A673 (cell line): ENCODE results near the gene CFI. TPM values are rescaled to one million over a fixed set of nuclear protein-coding genes. Genes with fewer than 3 reads are reported as not detected.

Experiments used
- BruUV-seq: library from RNA; stranded (reverse); fragments of 400-500 nt; replicated peaks from 2 replicates; lab custom pipeline; 2021; lab: Mats Ljungman, UMichigan
- CTCF ChIA-PET: fragments of 300-600 bp; sonication (Branson Sonifier 250); formaldehyde crosslinking; loops from one replicate; lab custom pipeline; 2022; ENCODE audit warnings: antibody characterized with exemption; lab: Charles Lee
- POLR2A ChIA-PET: fragments of 300-600 bp; sonication (Branson Sonifier 250); formaldehyde crosslinking; loops from one replicate; lab custom pipeline; 2022; ENCODE audit warnings: antibody characterized with exemption; ENCODE audit not compliant: low non-redundant PET; lab: Charles Lee
- DNase-seq: peaks from one replicate; pipeline ENCODE4 v3.0.0-alpha.2; 2015; ENCODE audit warnings: low spot score
- H3K27ac ChIP-seq: fragments of 200-600 bp; sonication (generic); 2 replicates; pipeline ENCODE4 v1.5.1; 2016; ENCODE audit warnings: mixed run types, low read depth, mild to moderate bottlenecking, mixed read lengths, antibody characterized with exemption, low read length; ENCODE audit not compliant: poor library complexity, severe bottlenecking
- H3K27me3 ChIP-seq: fragments of 200-600 bp; sonication (generic); replicated peaks from 2 replicates; pipeline ENCODE4 v1.6.1; 2017; ENCODE audit warnings: mixed run types, low read depth, mild to moderate bottlenecking, mixed read lengths, antibody characterized with exemption, low read length; ENCODE audit not compliant: insufficient read depth, poor library complexity
- H3K36me3 ChIP-seq: fragments of 200-600 bp; sonication (generic); 2 replicates; pipeline ENCODE4 v1.6.1; 2016; ENCODE audit warnings: mixed run types, mild to moderate bottlenecking, mixed read lengths, antibody characterized with exemption, low read length; ENCODE audit not compliant: insufficient read depth, poor library complexity, severe bottlenecking
- H3K4me1 ChIP-seq: fragments of 200-600 bp; sonication (generic); 2 replicates; pipeline ENCODE4 v1.6.1; 2017; ENCODE audit warnings: mixed run types, mild to moderate bottlenecking, mixed read lengths, antibody characterized with exemption, low read length; ENCODE audit not compliant: insufficient read depth, poor library complexity, severe bottlenecking
- H3K4me3 ChIP-seq: fragments of 200-600 bp; sonication (generic); 2 replicates; pipeline ENCODE4 v1.5.1; 2016; ENCODE audit warnings: low read depth, mixed run types, mild to moderate bottlenecking, mixed read lengths, low read length; ENCODE audit not compliant: poor library complexity, severe bottlenecking
- H3K9me3 ChIP-seq: fragments of 200-600 bp; sonication (generic); 2 replicates; pipeline ENCODE4 v1.6.1; 2016; ENCODE audit warnings: mixed run types, low read depth, mild to moderate bottlenecking, mixed read lengths, antibody characterized with exemption, low read length; ENCODE audit not compliant: poor library complexity, severe bottlenecking
- CTCF ChIP-seq: fragments of 300-800, 200-600 bp; sonication (generic); conservative IDR thresholded peaks from 2 replicates; pipeline ENCODE4 v1.5.1; 2017; ENCODE audit warnings: low read depth, mild to moderate bottlenecking, antibody characterized with exemption, low read length, moderate library complexity, mixed read lengths
- EZH2 ChIP-seq: fragments of 200-600 bp; sonication (generic); IDR thresholded peaks from 2 replicates; pipeline ENCODE4 v1.6.1; 2017; ENCODE audit warnings: borderline replicate concordance, low read depth, mild to moderate bottlenecking, mixed read lengths, antibody characterized with exemption, low read length; ENCODE audit not compliant: poor library complexity, severe bottlenecking
- intact Hi-C: fragments of 100-400 bp; cut with micrococcal nuclease; formaldehyde crosslinking; loops from one replicate; pipeline ENCODE4 v1.10.0; 2022; ENCODE audit not compliant: unreplicated experiment
- total RNA-seq: library from RNA; stranded (reverse); gene quantifications from 2 replicates; pipeline ENCODE4 v1.2.3, GENCODE V29; 2021

Gene CFI
- total RNA-seq, 1 experiment from 2014 or later, result 0.86 TPM

GRCh38 chr4:109748114-109748513 is 53.7 kb downstream of the CFI start:
- peaks cover 10% of the 10 kb centered on the region for H3K4me1 ChIP-seq
- ChIA-PET CTCF (no interaction called here), POLR2A (no interaction called here)
- H3K36me3 ChIP-seq, result no peaks in the 10 kb centered on the region
- no TSS peak for BruUV-seq
- intact Hi-C loops, result no loop called here
- no peak overlapping the region for H3K4me3 ChIP-seq
- no peak for TF ChIP-seq EZH2
- no peak for TF ChIP-seq CTCF
- H3K27me3 ChIP-seq, result no peaks in the 10 kb centered on the region
- H3K9me3 ChIP-seq, result no peaks in the 10 kb centered on the region
- no peak for DNase-seq
- H3K27ac ChIP-seq, result no peak overlapping the region

- no peak for DNase-seq
- TF ChIP-seq CTCF (no peak), EZH2 (no peak)
- CTCF ChIA-PET, result no interaction called here
- H3K4me3 ChIP-seq, result no peak overlapping the region
- intact Hi-C loops, result no loop called here
- no peaks in the 10 kb centered on the region for H3K9me3 ChIP-seq
- POLR2A ChIA-PET, result no interaction called here
- H3K4me1 ChIP-seq, result peaks cover under 1% of the 10 kb centered on the region
- BruUV-seq, result no TSS peak
- H3K27ac ChIP-seq, result no peak overlapping the region
- H3K36me3 ChIP-seq, result no peaks in the 10 kb centered on the region
- no peaks in the 10 kb centered on the region for H3K27me3 ChIP-seq
These were observed 55.1 kb downstream of the CFI start for GRCh38 chr4:109746728-109747127.

GRCh38 chr4:109745830-109746229 is 56.0 kb downstream of the CFI start:
- TF ChIP-seq EZH2 (no peak), CTCF (no peak)
- BruUV-seq, result no TSS peak
- Histone ChIP-seq H3K4me1 (no peaks in the 10 kb centered on the region), H3K27ac (no peak overlapping the region), H3K36me3 (no peaks in the 10 kb centered on the region), H3K9me3 (no peaks in the 10 kb centered on the region), H3K27me3 (no peaks in the 10 kb centered on the region), H3K4me3 (no peak overlapping the region)
- intact Hi-C loops, result no loop called here
- DNase-seq, result no peak
- POLR2A ChIA-PET, result no interaction called here
- CTCF ChIA-PET, result no interaction called here
